OCI-LY1 (cell line): ENCODE measurements around the gene MYO1E.
A peak's percentile ranks its signal among the peaks of the same experiment; 100 is the strongest.

Source experiments
- H2AFZ ChIP-seq: fragments of 200-600 bp; sonication (generic), shearing (Covaris generic); 2 replicates; pipeline ENCODE4 v1.6.0; 2014; ENCODE audit warnings: antibody characterized with exemption, mild to moderate bottlenecking, low read length
- H3F3A ChIP-seq: fragments of 200-600 bp; sonication (generic), shearing (Covaris generic); 2 replicates; pipeline ENCODE4 v1.6.0; 2014; ENCODE audit warnings: mild to moderate bottlenecking, antibody characterized with exemption, low read length, moderate library complexity; ENCODE audit not compliant: insufficient read depth
- H3K27ac ChIP-seq: fragments of 200-600 bp; sonication (generic); 2 replicates; pipeline ENCODE4 v1.5.1; 2014; ENCODE audit warnings: low read length, mixed run types, mild to moderate bottlenecking, low read depth; ENCODE audit not compliant: poor library complexity, severe bottlenecking
- H3K27me3 ChIP-seq: fragments of 200-600 bp; sonication (generic); 2 replicates; pipeline ENCODE4 v1.6.0; 2014; ENCODE audit warnings: antibody characterized with exemption, mild to moderate bottlenecking, low read length, moderate library complexity; ENCODE audit not compliant: insufficient read depth
- H3K36me3 ChIP-seq: fragments of 200-600 bp; sonication (generic); 2 replicates; pipeline ENCODE4 v1.6.1; 2014; ENCODE audit warnings: mild to moderate bottlenecking, antibody characterized with exemption, low read length, moderate library complexity, mixed read lengths; ENCODE audit not compliant: insufficient read depth
- H3K4me1 ChIP-seq: fragments of 200-600 bp; sonication (generic); 2 replicates; pipeline ENCODE4 v1.5.1; 2014; ENCODE audit warnings: mild to moderate bottlenecking, low read length, moderate library complexity; ENCODE audit not compliant: insufficient read depth, severe bottlenecking
- H3K4me2 ChIP-seq: fragments of 200-600 bp; sonication (generic), shearing (Covaris generic); 2 replicates; pipeline ENCODE4 v1.6.1; 2014; ENCODE audit warnings: low read length
- H3K4me3 ChIP-seq: fragments of 200-600 bp; sonication (generic); 2 replicates; pipeline ENCODE4 v1.5.1; 2014; ENCODE audit warnings: low read length, low read depth, mild to moderate bottlenecking, mixed read lengths; ENCODE audit not compliant: poor library complexity, severe bottlenecking
- H3K79me2 ChIP-seq: fragments of 200-600 bp; shearing (Covaris generic); 2 replicates; pipeline ENCODE4 v1.6.1; 2016; ENCODE audit warnings: mixed run types, low read length, mixed read lengths; ENCODE audit not compliant: insufficient read depth
- H3K9ac ChIP-seq: fragments of 200-600 bp; sonication (generic), shearing (Covaris generic); 2 replicates; pipeline ENCODE4 v1.6.1; 2014; ENCODE audit warnings: mild to moderate bottlenecking, low read length, mixed read lengths
- H3K9me2 ChIP-seq: fragments of 200-600 bp; sonication (generic), shearing (Covaris generic); 2 replicates; pipeline ENCODE4 v1.6.1; 2014; ENCODE audit warnings: low read depth, mild to moderate bottlenecking, low read length, mixed read lengths
- H3K9me3 ChIP-seq: fragments of 200-600 bp; shearing (Covaris generic); 2 replicates; pipeline ENCODE4 v1.6.1; 2014; ENCODE audit warnings: low read length, mixed read lengths
- H4K20me1 ChIP-seq: fragments of 200-600 bp; sonication (generic), shearing (Covaris generic); 2 replicates; pipeline ENCODE4 v1.6.0; 2016; ENCODE audit warnings: mild to moderate bottlenecking, low read length; ENCODE audit not compliant: insufficient read depth
- CTCF ChIP-seq: fragments of 200-600 bp; sonication (generic), shearing (Covaris generic); IDR thresholded peaks from 2 replicates; pipeline ENCODE4 v1.5.1; 2017; ENCODE audit warnings: mild to moderate bottlenecking, antibody characterized with exemption, low read length, moderate library complexity, mixed read lengths
- EZH2 ChIP-seq: fragments of 200-600 bp; sonication (generic), shearing (Covaris generic); IDR thresholded peaks from 2 replicates; pipeline ENCODE4 v1.8.0; 2017; ENCODE audit warnings: borderline replicate concordance, mixed run types, mild to moderate bottlenecking, antibody characterized with exemption, low read length, moderate library complexity, mixed read lengths

MYO1E gene

GRCh38 chr15:59291213-59291549, 81.5 kb downstream of the MYO1E start:
- peaks cover 25% of the 10 kb centered on the region for H3K79me2 ChIP-seq
- peaks cover 9% of the 10 kb centered on the region; the same call in 1 of the 2 replicates for H3K36me3 ChIP-seq
- no peak overlapping the region for H2AFZ ChIP-seq
- peaks cover 62% of the 10 kb centered on the region for H3K4me1 ChIP-seq
- peak overlapping the region; percentile 81 for H3K27ac ChIP-seq
- H3K9me2 ChIP-seq: no peaks in the 10 kb centered on the region
- no peak for TF ChIP-seq CTCF
- no peak for TF ChIP-seq EZH2
- H4K20me1 ChIP-seq: no peaks in the 10 kb centered on the region
- H3K27me3 ChIP-seq: no peaks in the 10 kb centered on the region
- peak overlapping the region; percentile 33 for H3K4me3 ChIP-seq
- H3K4me2 ChIP-seq: peak overlapping the region; percentile 60
- H3F3A ChIP-seq: no peaks in the 10 kb centered on the region
- H3K9me3 ChIP-seq: no peaks in the 10 kb centered on the region
- H3K9ac ChIP-seq: peak overlapping the region; percentile 50

DNA sequence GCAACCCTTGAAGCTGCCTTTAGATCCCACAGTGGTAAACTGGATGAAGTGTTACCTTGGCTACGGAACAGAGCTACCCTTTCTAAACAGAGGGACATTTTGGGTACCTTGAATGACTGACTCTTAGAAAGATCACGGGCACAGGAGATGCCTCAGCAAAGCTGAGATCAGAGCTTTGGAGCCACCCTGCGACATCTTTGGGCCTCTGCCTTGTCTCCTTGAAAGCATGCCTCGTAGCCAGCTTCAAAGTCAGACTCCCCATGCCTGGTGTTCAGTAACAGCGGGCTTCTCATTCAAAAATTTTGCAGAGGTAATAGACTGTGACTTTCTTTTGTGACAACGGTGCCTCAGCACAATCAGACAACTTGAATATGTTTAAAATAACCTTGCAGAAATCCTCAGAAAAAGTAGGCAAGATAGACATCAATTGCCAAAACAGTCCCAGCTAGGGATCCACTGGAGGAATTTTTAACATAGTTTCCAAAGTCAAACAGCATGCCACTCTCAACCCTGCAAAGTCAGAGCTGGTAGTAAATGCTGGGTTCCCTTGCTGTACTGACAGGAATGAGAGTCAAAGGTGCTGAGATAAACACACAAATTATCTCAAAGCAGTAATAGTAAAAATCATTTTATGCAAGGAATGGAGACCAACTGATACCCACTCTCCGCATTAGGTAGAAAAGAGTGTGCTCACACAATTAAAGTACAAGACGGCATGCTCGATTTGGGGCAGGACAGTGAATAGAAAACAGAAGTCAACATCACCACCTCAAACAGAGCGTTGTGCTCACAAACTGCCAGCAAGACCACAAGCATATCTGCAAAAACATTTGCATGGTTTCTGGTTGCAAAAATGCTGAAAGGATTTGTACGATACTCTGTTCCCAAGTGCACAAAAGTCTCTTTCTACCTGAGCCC, 82.1 kb downstream of the MYO1E start:
- no peaks in the 10 kb centered on the region for H3K9me3 ChIP-seq
- no peaks in the 10 kb centered on the region for H3K9me2 ChIP-seq
- peak overlapping the region; percentile 50 for H3K9ac ChIP-seq
- peaks cover 61% of the 10 kb centered on the region for H3K4me1 ChIP-seq
- peak overlapping the region; percentile 60 for H3K4me2 ChIP-seq
- H3K27ac ChIP-seq: peak overlapping the region; percentile 81
- H2AFZ ChIP-seq: no peak overlapping the region
- peak overlapping the region; percentile 33 for H3K4me3 ChIP-seq
- no peaks in the 10 kb centered on the region for H3F3A ChIP-seq
- peak; percentile 46 for TF ChIP-seq CTCF
- no peak for TF ChIP-seq EZH2
- H3K79me2 ChIP-seq: peaks cover 32% of the 10 kb centered on the region
- peaks cover 9% of the 10 kb centered on the region; the same call in 1 of the 2 replicates for H3K36me3 ChIP-seq
- no peaks in the 10 kb centered on the region for H3K27me3 ChIP-seq
- no peaks in the 10 kb centered on the region for H4K20me1 ChIP-seq

DNA sequence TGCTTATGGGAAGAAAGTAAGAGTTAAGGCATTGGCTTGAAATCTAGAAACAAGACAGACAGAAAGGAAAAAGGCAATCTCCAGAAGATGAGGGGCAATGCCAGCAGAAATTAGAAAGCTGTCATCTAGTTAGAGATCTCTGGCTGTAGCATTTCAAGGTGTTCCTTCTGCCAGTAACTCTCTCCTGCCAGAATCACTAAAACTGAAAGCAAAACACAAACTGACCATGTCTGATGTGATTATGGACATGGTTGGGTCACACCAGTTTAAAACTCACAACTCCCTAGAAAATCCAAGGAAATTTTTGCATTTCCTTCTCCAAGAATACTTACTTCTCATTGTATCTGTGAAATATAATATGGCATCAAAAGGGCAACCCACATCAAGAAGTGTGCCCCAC, 83.1 kb downstream of the MYO1E start:
- Histone ChIP-seq H3K4me1 (peaks cover 57% of the 10 kb centered on the region), H2AFZ (no peak overlapping the region), H3K27me3 (no peaks in the 10 kb centered on the region), H3K9ac (no peak overlapping the region), H3K4me2 (no peak overlapping the region), H3K36me3 (peaks cover 9% of the 10 kb centered on the region; the same call in 1 of the 2 replicates), H3F3A (no peaks in the 10 kb centered on the region), H3K4me3 (no peak overlapping the region), H3K27ac (no peak overlapping the region), H3K79me2 (peaks cover 32% of the 10 kb centered on the region), H3K9me3 (no peaks in the 10 kb centered on the region), H4K20me1 (no peaks in the 10 kb centered on the region), H3K9me2 (no peaks in the 10 kb centered on the region)
- no peak for TF ChIP-seq CTCF
- no peak for TF ChIP-seq EZH2
